ENCODE results near the gene WDR7.
A peak's percentile ranks its signal among the peaks of the same experiment; 100 is the strongest.

The WDR7 gene

GRCh38 chr18:57004366-57005121 is 353.4 kb downstream of the WDR7 start:
- Histone ChIP-seq H3K9ac (ENCODE audit: low read depth, low read length) (no peak overlapping the region), H3K27me3 (ENCODE audit: control insufficient read depth, insufficient read depth, low read length) (no peaks in the 10 kb centered on the region), H3K36me3 (ENCODE audit: control insufficient read depth, insufficient read depth, low read length) (no peaks in the 10 kb centered on the region), H3K4me3 (ENCODE audit: low read depth, low read length) (no peak overlapping the region), H3K9me3 (ENCODE audit: control insufficient read depth, insufficient read depth, low read length) (no peaks in the 10 kb centered on the region), H3K4me1 (ENCODE audit: control insufficient read depth, insufficient read depth, low read length) (no peaks in the 10 kb centered on the region)

- no peaks in the 10 kb centered on the region for H3K36me3 ChIP-seq (ENCODE audit: control insufficient read depth, insufficient read depth, low read length)
- H3K4me3 ChIP-seq (ENCODE audit: low read depth, low read length) = no peak overlapping the region
- H3K27me3 ChIP-seq (ENCODE audit: control insufficient read depth, insufficient read depth, low read length) = no peaks in the 10 kb centered on the region
- no peak overlapping the region for H3K9ac ChIP-seq (ENCODE audit: low read depth, low read length)
- no peaks in the 10 kb centered on the region for H3K9me3 ChIP-seq (ENCODE audit: control insufficient read depth, insufficient read depth, low read length)
- H3K4me1 ChIP-seq (ENCODE audit: control insufficient read depth, insufficient read depth, low read length) = no peaks in the 10 kb centered on the region
These were observed 357.0 kb downstream of the WDR7 start for GRCh38 chr18:57008001-57008686.

DNA sequence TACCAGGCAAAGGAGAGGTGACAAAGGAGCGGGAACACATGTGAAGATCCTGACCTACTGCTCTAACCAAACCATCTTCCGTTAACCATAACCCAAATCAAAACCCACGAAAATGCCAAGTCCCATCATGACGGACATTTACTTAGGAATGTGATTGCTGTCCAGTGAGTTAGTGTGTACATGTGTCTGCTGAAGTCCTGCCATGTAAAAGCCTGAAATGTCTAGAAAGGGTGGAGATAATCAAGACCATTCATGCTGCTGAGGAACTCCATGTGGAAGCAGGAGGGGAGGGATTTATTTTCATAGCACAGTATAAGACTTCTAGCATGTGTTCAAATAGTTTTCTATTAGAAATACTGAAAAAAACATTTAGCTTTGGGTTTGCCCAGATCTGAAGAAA is 358.7 kb downstream of the WDR7 start:
- Histone ChIP-seq H3K9me3 (ENCODE audit: control insufficient read depth, insufficient read depth, low read length) (no peaks in the 10 kb centered on the region), H3K4me3 (ENCODE audit: low read depth, low read length) (no peak overlapping the region), H3K36me3 (ENCODE audit: control insufficient read depth, insufficient read depth, low read length) (no peaks in the 10 kb centered on the region), H3K27me3 (ENCODE audit: control insufficient read depth, insufficient read depth, low read length) (no peaks in the 10 kb centered on the region), H3K4me1 (ENCODE audit: control insufficient read depth, insufficient read depth, low read length) (no peaks in the 10 kb centered on the region), H3K9ac (ENCODE audit: low read depth, low read length) (no peak overlapping the region)

- no peaks in the 10 kb centered on the region for H3K9me3 ChIP-seq (ENCODE audit: control insufficient read depth, insufficient read depth, low read length)
- peaks cover 4% of the 10 kb centered on the region for H3K4me1 ChIP-seq (ENCODE audit: control insufficient read depth, insufficient read depth, low read length)
- no peak overlapping the region for H3K4me3 ChIP-seq (ENCODE audit: low read depth, low read length)
- no peaks in the 10 kb centered on the region for H3K36me3 ChIP-seq (ENCODE audit: control insufficient read depth, insufficient read depth, low read length)
- no peaks in the 10 kb centered on the region for H3K27me3 ChIP-seq (ENCODE audit: control insufficient read depth, insufficient read depth, low read length)
- H3K9ac ChIP-seq (ENCODE audit: low read depth, low read length) = no peak overlapping the region
These were observed 363.7 kb downstream of the WDR7 start for GRCh38 chr18:57014772-57015413.

DNA sequence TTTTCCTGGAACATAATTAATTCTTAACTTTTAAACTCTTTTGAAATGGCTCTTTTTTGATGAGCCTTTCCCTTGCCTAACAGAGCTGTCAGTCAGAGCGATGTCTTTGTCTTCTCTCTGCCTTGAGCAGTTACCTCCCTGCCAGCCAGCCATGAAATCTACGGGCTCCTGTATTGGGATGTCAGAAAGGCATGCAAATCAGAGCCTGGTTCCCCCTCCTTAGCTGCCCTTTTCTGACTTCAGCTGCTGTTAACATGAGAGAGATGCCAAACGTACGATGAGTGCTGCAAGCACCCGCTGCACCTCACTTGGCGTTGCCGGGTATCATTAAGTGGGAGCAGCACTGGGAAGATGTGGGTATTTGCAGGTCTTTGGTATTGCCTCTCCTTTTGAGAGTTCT is 364.3 kb downstream of the WDR7 start:
- Histone ChIP-seq H3K9ac (ENCODE audit: low read depth, low read length) (peak overlapping the region; percentile 28), H3K4me1 (ENCODE audit: control insufficient read depth, insufficient read depth, low read length) (peaks cover 4% of the 10 kb centered on the region), H3K36me3 (ENCODE audit: control insufficient read depth, insufficient read depth, low read length) (no peaks in the 10 kb centered on the region), H3K9me3 (ENCODE audit: control insufficient read depth, insufficient read depth, low read length) (no peaks in the 10 kb centered on the region), H3K4me3 (ENCODE audit: low read depth, low read length) (no peak overlapping the region), H3K27me3 (ENCODE audit: control insufficient read depth, insufficient read depth, low read length) (no peaks in the 10 kb centered on the region)

- Histone ChIP-seq H3K9me3 (ENCODE audit: control insufficient read depth, insufficient read depth, low read length) (no peaks in the 10 kb centered on the region), H3K36me3 (ENCODE audit: control insufficient read depth, insufficient read depth, low read length) (no peaks in the 10 kb centered on the region), H3K4me3 (ENCODE audit: low read depth, low read length) (no peak overlapping the region), H3K4me1 (ENCODE audit: control insufficient read depth, insufficient read depth, low read length) (peaks cover 4% of the 10 kb centered on the region), H3K9ac (ENCODE audit: low read depth, low read length) (no peak overlapping the region), H3K27me3 (ENCODE audit: control insufficient read depth, insufficient read depth, low read length) (no peaks in the 10 kb centered on the region)
These were observed 367.7 kb downstream of the WDR7 start for GRCh38 chr18:57018845-57019244.

GRCh38 chr18:57022716-57023115 is 371.6 kb downstream of the WDR7 start:
- no peak overlapping the region for H3K9ac ChIP-seq (ENCODE audit: low read depth, low read length)
- H3K4me1 ChIP-seq (ENCODE audit: control insufficient read depth, insufficient read depth, low read length) = no peaks in the 10 kb centered on the region
- H3K36me3 ChIP-seq (ENCODE audit: control insufficient read depth, insufficient read depth, low read length) = no peaks in the 10 kb centered on the region
- H3K9me3 ChIP-seq (ENCODE audit: control insufficient read depth, insufficient read depth, low read length) = no peaks in the 10 kb centered on the region
- H3K27me3 ChIP-seq (ENCODE audit: control insufficient read depth, insufficient read depth, low read length) = no peaks in the 10 kb centered on the region
- no peak overlapping the region for H3K4me3 ChIP-seq (ENCODE audit: low read depth, low read length)

GRCh38 chr18:57023275-57023882 is 372.2 kb downstream of the WDR7 start:
- H3K4me1 ChIP-seq (ENCODE audit: control insufficient read depth, insufficient read depth, low read length) = no peaks in the 10 kb centered on the region
- H3K9ac ChIP-seq (ENCODE audit: low read depth, low read length) = no peak overlapping the region
- H3K36me3 ChIP-seq (ENCODE audit: control insufficient read depth, insufficient read depth, low read length) = no peaks in the 10 kb centered on the region
- H3K27me3 ChIP-seq (ENCODE audit: control insufficient read depth, insufficient read depth, low read length) = no peaks in the 10 kb centered on the region
- H3K9me3 ChIP-seq (ENCODE audit: control insufficient read depth, insufficient read depth, low read length) = no peaks in the 10 kb centered on the region
- no peak overlapping the region for H3K4me3 ChIP-seq (ENCODE audit: low read depth, low read length)

- Histone ChIP-seq H3K9me3 (ENCODE audit: control insufficient read depth, insufficient read depth, low read length) (no peaks in the 10 kb centered on the region), H3K27me3 (ENCODE audit: control insufficient read depth, insufficient read depth, low read length) (no peaks in the 10 kb centered on the region), H3K9ac (ENCODE audit: low read depth, low read length) (no peak overlapping the region), H3K36me3 (ENCODE audit: control insufficient read depth, insufficient read depth, low read length) (no peaks in the 10 kb centered on the region), H3K4me3 (ENCODE audit: low read depth, low read length) (no peak overlapping the region), H3K4me1 (ENCODE audit: control insufficient read depth, insufficient read depth, low read length) (no peaks in the 10 kb centered on the region)
These were observed 374.4 kb downstream of the WDR7 start for GRCh38 chr18:57025540-57025939.

- H3K9ac ChIP-seq (ENCODE audit: low read depth, low read length) = no peak overlapping the region
- no peak overlapping the region for H3K4me3 ChIP-seq (ENCODE audit: low read depth, low read length)
- H3K27me3 ChIP-seq (ENCODE audit: control insufficient read depth, insufficient read depth, low read length) = no peaks in the 10 kb centered on the region
- peaks cover 3% of the 10 kb centered on the region for H3K4me1 ChIP-seq (ENCODE audit: control insufficient read depth, insufficient read depth, low read length)
- H3K9me3 ChIP-seq (ENCODE audit: control insufficient read depth, insufficient read depth, low read length) = no peaks in the 10 kb centered on the region
- H3K36me3 ChIP-seq (ENCODE audit: control insufficient read depth, insufficient read depth, low read length) = no peaks in the 10 kb centered on the region
These were observed 375.2 kb downstream of the WDR7 start for GRCh38 chr18:57026316-57026715.

DNA sequence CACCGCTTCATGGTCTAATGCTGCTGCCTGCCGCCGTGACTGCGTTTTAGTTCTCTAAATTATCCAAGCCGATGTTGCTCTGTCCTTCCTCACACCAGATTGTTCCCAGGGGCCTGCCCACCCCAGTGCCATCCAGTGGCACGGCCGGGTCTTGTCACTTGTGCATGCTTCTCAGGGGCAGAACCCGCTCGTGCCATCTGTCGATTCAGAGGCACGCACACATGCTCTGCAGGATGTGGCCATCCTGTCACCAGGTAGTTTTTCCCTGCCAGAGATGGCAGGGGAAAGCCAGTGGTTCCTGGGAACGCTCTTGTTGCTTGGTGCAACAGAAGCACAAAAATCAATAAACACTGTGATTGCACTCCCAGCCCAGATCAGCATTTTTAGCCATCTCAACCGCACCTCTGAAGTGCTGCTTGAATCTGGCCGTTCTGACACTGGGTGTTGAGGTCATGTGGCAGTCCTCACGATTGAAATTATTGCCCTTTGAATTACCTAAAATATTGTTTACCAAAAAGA is 376.1 kb downstream of the WDR7 start:
- no peak overlapping the region for H3K4me3 ChIP-seq (ENCODE audit: low read depth, low read length)
- H3K9me3 ChIP-seq (ENCODE audit: control insufficient read depth, insufficient read depth, low read length) = no peaks in the 10 kb centered on the region
- H3K36me3 ChIP-seq (ENCODE audit: control insufficient read depth, insufficient read depth, low read length) = no peaks in the 10 kb centered on the region
- peaks cover 3% of the 10 kb centered on the region for H3K4me1 ChIP-seq (ENCODE audit: control insufficient read depth, insufficient read depth, low read length)
- H3K27me3 ChIP-seq (ENCODE audit: control insufficient read depth, insufficient read depth, low read length) = no peaks in the 10 kb centered on the region
- H3K9ac ChIP-seq (ENCODE audit: low read depth, low read length) = no peak overlapping the region

Data from iPS-15b (cell line).